Fibroblast of the aortic adventitia (primary cell): ENCODE measurements around the gene IRF8. TPM values are rescaled to one million over a fixed set of nuclear protein-coding genes. Genes with fewer than 3 reads are reported as not detected.

Experiments
- DNase-seq: peaks from one replicate; pipeline ENCODE4 v3.0.0-alpha.2; 2010; ENCODE audit warnings: low read depth
- H3K4me3 ChIP-seq: 2 replicates; pipeline ENCODE4 v1.5.1; 2011; ENCODE audit warnings: low read depth, mild to moderate bottlenecking, control low read depth, low read length, moderate library complexity
- CTCF ChIP-seq: IDR thresholded peaks from 2 replicates; pipeline ENCODE4 v1.5.1; 2011; ENCODE audit warnings: mild to moderate bottlenecking, low read length, control low read depth, inconsistent platforms; ENCODE audit not compliant: insufficient read depth
- total RNA-seq: library from RNA; depleted of rRNA; stranded (reverse); fragments of >200 nt; gene quantifications from 2 replicates; pipeline ENCODE4 v1.2.3, GENCODE V29; 2012; ENCODE audit warnings: low replicate concordance

IRF8 gene
- total RNA-seq, 1 donor = not detected

- DNase-seq = no peak
- no peak overlapping the region for H3K4me3 ChIP-seq
- no peak for TF ChIP-seq CTCF
These were observed 10.1 kb downstream of the IRF8 start for GRCh38 chr16:85908889-85909589.

- no peak for TF ChIP-seq CTCF
- no peak for DNase-seq
- H3K4me3 ChIP-seq = no peak overlapping the region
These were observed 11.2 kb downstream of the IRF8 start for GRCh38 chr16:85909932-85910853.

GRCh38 chr16:85910854-85911247 lies 11.9 kb downstream of the IRF8 start:
- no peak for TF ChIP-seq CTCF
- no peak for DNase-seq
- H3K4me3 ChIP-seq = no peak overlapping the region

GRCh38 chr16:85911251-85911930 lies 12.4 kb downstream of the IRF8 start:
- no peak for DNase-seq
- no peak overlapping the region for H3K4me3 ChIP-seq
- TF ChIP-seq CTCF = no peak

- TF ChIP-seq CTCF = no peak
- peak; percentile 96 for DNase-seq
- H3K4me3 ChIP-seq = no peak overlapping the region
These were observed 13.4 kb downstream of the IRF8 start for GRCh38 chr16:85912211-85912974.

GRCh38 chr16:85913141-85913601 lies 14.2 kb downstream of the IRF8 start:
- no peak overlapping the region for H3K4me3 ChIP-seq
- TF ChIP-seq CTCF = no peak
- DNase-seq = no peak
